Measurements from ENCODE around the gene IQCE. TPM values are rescaled to one million over a fixed set of nuclear protein-coding genes. Genes with fewer than 3 reads are reported as not detected.

IQCE gene
- total and polyA plus RNA-seq, 12 donors, result 4.2 to 13.8 (median 9.3) TPM

GRCh38 chr7:2603044-2603965 is 44.5 kb downstream of the IQCE start:
- no peak overlapping the region for H3K27ac ChIP-seq
- peaks cover 8 to 40% (median 33%) of the 10 kb centered on the region in 9 donors for H3K4me1 ChIP-seq
- intact Hi-C loops (cut with DNase I), result loop anchor here in 1 of 10 donors (5.0 kb wide), 1 partner anchor 39 kb away; no protein-coding TSS in a partner anchor
- no peak for ATAC-seq
- H3K4me3 ChIP-seq, result no peak overlapping the region
- peaks cover 0 to 45% (median 12%) of the 10 kb centered on the region in 9 donors for H3K36me3 ChIP-seq
- no peak for DNase-seq
- H3K9me3 ChIP-seq, result no peaks in the 10 kb centered on the region
- WGBS, 2 donors, result 90 to 94% methylated on average over 35 of the region's 35 CpGs
- no peak for TF ChIP-seq CTCF (IDR thresholded peaks at IDR 0.05)
- H3K27me3 ChIP-seq, result no peaks in the 10 kb centered on the region

- H3K4me1 ChIP-seq, result peaks cover 8 to 45% (median 35%) of the 10 kb centered on the region in 9 donors
- H3K27ac ChIP-seq, result no peak overlapping the region
- intact Hi-C loops (cut with DNase I), result loop anchor here in 3 of 10 donors (5.0 kb wide), 2 partner anchors 38 to 47 kb away; partner anchors contain the start of genes BRAT1 (in 1 of the 3) and IQCE (in 1 of the 3)
- no peaks in the 10 kb centered on the region for H3K27me3 ChIP-seq
- peak in 1 of 2 donors; percentile 71 for DNase-seq
- no peak overlapping the region for H3K4me3 ChIP-seq
- no peaks in the 10 kb centered on the region for H3K9me3 ChIP-seq
- peak in 5 of 8 donors; percentile 15 to 60 (median 44) for ATAC-seq
- peaks cover 0 to 31% (median under 1%) of the 10 kb centered on the region in 9 donors for H3K36me3 ChIP-seq
- TF ChIP-seq CTCF (IDR thresholded peaks at IDR 0.05), result no peak
- 70 to 82% methylated on average over 29 of the region's 29 CpGs for WGBS, 2 donors
Observed at GRCh38 chr7:2604608-2605174, 45.9 kb downstream of the IQCE start.

GRCh38 chr7:2605608-2606538 is 47.1 kb downstream of the IQCE start:
- Histone ChIP-seq H3K4me3 (no peak overlapping the region), H3K27me3 (no peaks in the 10 kb centered on the region), H3K9me3 (no peaks in the 10 kb centered on the region), H3K27ac (peak overlapping the region in 6 of 10 donors; percentile 62 to 94 (median 86)), H3K36me3 (peaks cover 0 to 19% (median 0%) of the 10 kb centered on the region in 9 donors), H3K4me1 (peaks cover 8 to 55% (median 35%) of the 10 kb centered on the region in 9 donors)
- intact Hi-C loops (cut with DNase I), result loop anchor here in 2 of 10 donors (2.0 to 5.0 kb wide), 3 partner anchors 21 to 49 kb away; partner anchors contain the start of genes BRAT1 (in 1 of the 2) and IQCE (in 1 of the 2)
- DNase-seq (no peak), ATAC-seq (no peak)
- peak in 1 of 9 donors; percentile 7 for TF ChIP-seq CTCF (IDR thresholded peaks at IDR 0.05)
- WGBS, 2 donors, result 87 to 90% methylated on average over 38 of the region's 38 CpGs
